WERI-Rb-1 (cell line): ENCODE data around the gene RANGAP1.
A peak's percentile ranks its signal among the peaks of the same experiment; 100 is the strongest.

Experiments used
- DNase-seq: peaks from one replicate; pipeline ENCODE4 v3.0.0-alpha.2; 2020
- H3K27ac ChIP-seq: fragments of 250-450 bp; sonication (Bioruptor Pico); 2 replicates; pipeline ENCODE4 v1.5.1; 2020; ENCODE audit warnings: mild to moderate bottlenecking, moderate library complexity
- H3K27me3 ChIP-seq: fragments of 250-450 bp; sonication (Bioruptor Pico); 2 replicates; pipeline ENCODE4 v1.5.1; 2021; ENCODE audit warnings: mild to moderate bottlenecking, low read depth, moderate library complexity; ENCODE audit not compliant: insufficient read depth, severe bottlenecking
- H3K36me3 ChIP-seq: fragments of 250-450 bp; sonication (Bioruptor Pico); 2 replicates; pipeline ENCODE4 v1.5.1; 2020; ENCODE audit warnings: mild to moderate bottlenecking, moderate library complexity
- H3K4me3 ChIP-seq: 2 replicates; pipeline ENCODE4 v1.5.1; 2011; ENCODE audit warnings: low read depth, mild to moderate bottlenecking, control low read depth, low read length
- H3K9me3 ChIP-seq: fragments of 250-450 bp; sonication (Bioruptor Pico); 2 replicates; pipeline ENCODE4 v1.5.1; 2021; ENCODE audit warnings: mild to moderate bottlenecking, moderate library complexity; ENCODE audit not compliant: severe bottlenecking
- CTCF ChIP-seq: IDR thresholded peaks from 2 replicates; pipeline ENCODE4 v1.5.1; 2011; ENCODE audit warnings: low read depth, mild to moderate bottlenecking, control low read depth, inconsistent platforms, low read length

Gene RANGAP1

GRCh38 chr22:41243361-41243760 is 42.6 kb downstream of the RANGAP1 start:
- H3K36me3 ChIP-seq: peaks cover 23% of the 10 kb centered on the region
- no peaks in the 10 kb centered on the region for H3K9me3 ChIP-seq
- DNase-seq: no peak
- no peaks in the 10 kb centered on the region for H3K27me3 ChIP-seq
- H3K4me3 ChIP-seq: no peak overlapping the region
- no peak overlapping the region for H3K27ac ChIP-seq
- no peak for TF ChIP-seq CTCF

GRCh38 chr22:41242396-41243117 is 43.4 kb downstream of the RANGAP1 start:
- no peak overlapping the region for H3K4me3 ChIP-seq
- no peak for DNase-seq
- H3K9me3 ChIP-seq: no peaks in the 10 kb centered on the region
- H3K27me3 ChIP-seq: no peaks in the 10 kb centered on the region
- no peak for TF ChIP-seq CTCF
- H3K36me3 ChIP-seq: peaks cover 17% of the 10 kb centered on the region
- H3K27ac ChIP-seq: no peak overlapping the region

GRCh38 chr22:41241133-41241676 is 44.8 kb downstream of the RANGAP1 start:
- Histone ChIP-seq H3K36me3 (peaks cover 7% of the 10 kb centered on the region), H3K9me3 (no peaks in the 10 kb centered on the region), H3K27ac (no peak overlapping the region), H3K4me3 (no peak overlapping the region), H3K27me3 (no peaks in the 10 kb centered on the region)
- no peak for TF ChIP-seq CTCF
- DNase-seq: no peak

- TF ChIP-seq CTCF: no peak
- no peaks in the 10 kb centered on the region for H3K27me3 ChIP-seq
- no peak within 1 kb of the TSS for H3K27ac ChIP-seq
- H3K4me3 ChIP-seq: no peak within 1 kb of the TSS
- DNase-seq: peak; percentile 30
- peaks cover under 1% of the 10 kb centered on the region; the same call in 1 of the 2 replicates for H3K36me3 ChIP-seq
- H3K9me3 ChIP-seq: no peaks in the 10 kb centered on the region
Observed at GRCh38 chr22:41240377-41241132, 45.4 kb downstream of the RANGAP1 start, which contains the start of gene CHADL. TSS of gene CHADL (minus strand) at chr22:41240931. CDS start at chr22:41240881, 50 bp downstream.

- H3K9me3 ChIP-seq: no peaks in the 10 kb centered on the region
- no peak overlapping the region for H3K27ac ChIP-seq
- no peaks in the 10 kb centered on the region for H3K36me3 ChIP-seq
- no peak for DNase-seq
- no peak for TF ChIP-seq CTCF
- no peak overlapping the region for H3K4me3 ChIP-seq
- H3K27me3 ChIP-seq: no peaks in the 10 kb centered on the region
Observed at GRCh38 chr22:41239443-41240128, 46.4 kb downstream of the RANGAP1 start.
